GM20000 (cell line): ENCODE measurements around the gene PGAM1.

Source experiments
- DNase-seq: peaks from one replicate; pipeline ENCODE4 v3.0.0; 2012; ENCODE audit warnings: low spot score
- CTCF ChIP-seq: IDR thresholded peaks from 2 replicates; pipeline ENCODE4 v1.5.1; 2012; ENCODE audit warnings: mild to moderate bottlenecking, control low read depth; ENCODE audit errors: extremely low read depth, missing control alignments

Gene PGAM1

GRCh38 chr10:97434557-97434956 lies 8.6 kb downstream of the PGAM1 start:
- no peak for TF ChIP-seq CTCF
- DNase-seq = no peak

GRCh38 chr10:97435211-97435610 lies 9.2 kb downstream of the PGAM1 start:
- no peak for DNase-seq
- TF ChIP-seq CTCF = no peak

- DNase-seq = no peak
- TF ChIP-seq CTCF = no peak
Measured at GRCh38 chr10:97442277-97442676, 16.3 kb downstream of the PGAM1 start.

- TF ChIP-seq CTCF = no peak
- no peak for DNase-seq
Measured at GRCh38 chr10:97444212-97444611, 18.2 kb downstream of the PGAM1 start.

- DNase-seq = no peak
- TF ChIP-seq CTCF = no peak
Measured at GRCh38 chr10:97445357-97445721, 19.3 kb downstream of the PGAM1 start.

GRCh38 chr10:97445722-97446639 lies 20.0 kb downstream of the PGAM1 start, which contains the start of the genes EXOSC1 and ZDHHC16:
EXOSC1 (minus strand) TSS chr10:97446006; CDS start chr10:97445985, 21 bp downstream.
ZDHHC16 (plus strand) TSS chr10:97446175; CDS start chr10:97451676, 5,501 bp downstream.
- TF ChIP-seq CTCF = no peak
- peak; percentile 98 for DNase-seq

GRCh38 chr10:97450828-97451227 lies 24.8 kb downstream of the PGAM1 start:
- no peak for DNase-seq
- no peak for TF ChIP-seq CTCF
